K562 (cell line): ENCODE measurements around the gene RGS14. TPM values are rescaled to one million over a fixed set of nuclear protein-coding genes. Genes with fewer than 3 reads are reported as not detected.

Experiments
- ATF1 ChIP-seq, 2 experiments: fragments of 450-650 bp in 1 of 2; IDR thresholded peaks; 2 replicates each; pipeline ENCODE4 v1.6.1; 2016; ENCODE audit warnings: missing compliant biosample characterization in 1 of 2, missing genetic modification characterization in 1 of 2
- CBFA2T3 ChIP-seq: fragments of 450-650 bp; IDR thresholded peaks from 2 replicates; pipeline ENCODE4 v1.6.1; 2017
- CBX5 ChIP-seq: IDR thresholded peaks from 2 replicates; pipeline ENCODE4 v1.6.1; 2014; ENCODE audit warnings: low read depth, borderline replicate concordance
- DACH1 ChIP-seq: fragments of 450-650 bp; IDR thresholded peaks from 2 replicates; pipeline ENCODE4 v1.6.1; 2018; ENCODE audit not compliant: partially characterized antibody
- HCFC1 ChIP-seq: IDR thresholded peaks from 2 replicates; pipeline ENCODE4 v1.6.1; 2012; ENCODE audit warnings: low read depth, low read length, improper control_type of control experiment
- HNRNPL ChIP-seq: fragments of 200-400 bp; formaldehyde crosslinking; IDR thresholded peaks from 2 replicates; pipeline ENCODE4 v1.6.1; 2017; ENCODE audit warnings: low read depth, mild to moderate bottlenecking, low read length
- HNRNPUL1 ChIP-seq: fragments of 200-400 bp; formaldehyde crosslinking; IDR thresholded peaks from 2 replicates; pipeline ENCODE4 v1.6.1; 2017; ENCODE audit warnings: low read length
- KDM4B ChIP-seq, 2 experiments: fragments of 450-650 bp in 1 of 2; sonication (generic) in 1 of 2; IDR thresholded peaks; 2 replicates each; pipeline ENCODE4 v1.6.1; 2016 to 2017; ENCODE audit warnings: borderline replicate concordance in 2 of 2, antibody characterized with exemption in 1 of 2, low read depth in 1 of 2, mild to moderate bottlenecking in 1 of 2
- KHSRP ChIP-seq: fragments of 450-650 bp; IDR thresholded peaks from 2 replicates; pipeline ENCODE4 v1.6.1; 2017
- MAZ ChIP-seq, 2 experiments: fragments of 450-650 bp in 1 of 2; sonication (generic) in 1 of 2; formaldehyde crosslinking; IDR thresholded peaks in 1 of 2; conservative IDR thresholded peaks in 1 of 2; 2 replicates each; pipeline versions ENCODE4 v1.4.0 to v1.5.0; 2020; ENCODE audit warnings: mild to moderate bottlenecking in 1 of 2, missing genetic modification reagents in 1 of 2
- SMAD2 ChIP-seq: fragments of 150-350 bp; IDR thresholded peaks from 2 replicates; pipeline ENCODE4 v1.6.1; 2014; ENCODE audit warnings: low read depth, mild to moderate bottlenecking, low read length
- TAF1 ChIP-seq: IDR thresholded peaks from 2 replicates; pipeline ENCODE4 v1.6.1; 2011; ENCODE audit warnings: mild to moderate bottlenecking, low read length, moderate library complexity; ENCODE audit not compliant: insufficient read depth, control insufficient read depth, severe bottlenecking; ENCODE audit errors: extremely low read depth
- TBL1XR1 ChIP-seq, 2 experiments: IDR thresholded peaks; 2 replicates each; pipeline ENCODE4 v1.6.1; 2012; ENCODE audit warnings: improper control_type of control experiment in 2 of 2, low read length in 2 of 2, mild to moderate bottlenecking in 1 of 2
- ZNF133 ChIP-seq: fragments of 250-450 bp; sonication (Bioruptor Pico); IDR thresholded peaks from 2 replicates; pipeline ENCODE4 v1.4.0; 2020; ENCODE audit warnings: mild to moderate bottlenecking
- polyA plus RNA-seq, 8 experiments: library from polyadenylated mRNA; depleted of rRNA in 4 of 8; stranded (reverse) in 5 of 8; unstranded in 3 of 8; fragments of >200 nt; fragmentation: Nextera tagmentation in 2 of 8; fragmentation: Illumina TruSeq in 1 of 8; extraction: Ambion mirVana in 2 of 8; extraction: Trizol in 1 of 8; gene quantifications; 2 replicates each; pipeline versions ENCODE4 v1.2.1 to v1.2.3, GENCODE V29; 2011 to 2014; ENCODE audit warnings: inconsistent platforms in 1 of 8, missing spikeins in 1 of 8
- total RNA-seq, 7 experiments: library from RNA; depleted of rRNA in 6 of 7; stranded (reverse); fragments of >200 nt in 6 of 7; fragmentation: Illumina TruSeq in 2 of 7; extraction: Trizol in 2 of 7; gene quantifications; 2 replicates each; pipeline versions ENCODE4 v1.2.1 to v1.2.3, GENCODE V29; 2011 to 2021; ENCODE audit warnings: low replicate concordance in 1 of 7
- TF ChIP-seq, protein P1 (sequence below): sonication (generic); formaldehyde crosslinking; IDR thresholded peaks from 2 replicates; pipeline ENCODE4 v1.8.0; 2022; ENCODE audit warnings: missing genetic modification reagents, mild to moderate bottlenecking, borderline replicate concordance
- TF ChIP-seq, protein P2 (sequence below): fragments of 250-450 bp; sonication (Bioruptor Pico); IDR thresholded peaks from 2 replicates; pipeline ENCODE4 v1.5.0; 2020; ENCODE audit warnings: mild to moderate bottlenecking
- TF ChIP-seq, protein P3 (sequence below): fragments of 250-450 bp; sonication (Bioruptor Pico); IDR thresholded peaks from 2 replicates; pipeline ENCODE4 v1.8.0; 2022; ENCODE audit warnings: moderate library complexity, mild to moderate bottlenecking, inconsistent platforms
- TF ChIP-seq, protein P4 (sequence below), 2 experiments: fragments of 200-800 bp in 1 of 2; sonication (Bioruptor generic) in 1 of 2; sonication (generic) in 1 of 2; formaldehyde crosslinking in 1 of 2; IDR thresholded peaks in 1 of 2; conservative IDR thresholded peaks in 1 of 2; 2 replicates each; pipeline versions ENCODE4 v1.5.0 to v1.6.1; 2016 to 2020; ENCODE audit warnings: missing compliant biosample characterization in 1 of 2, missing genetic modification characterization in 1 of 2, missing genetic modification reagents in 1 of 2
- TF ChIP-seq, protein P5 (sequence below): fragments of 250-450 bp; sonication (Bioruptor Pico); IDR thresholded peaks from 2 replicates; pipeline ENCODE4 v1.8.0; 2021; ENCODE audit warnings: mild to moderate bottlenecking, moderate library complexity

Gene RGS14
- total and polyA plus RNA-seq, 9 of the 15 experiments (the other 6 are each of a cell fraction or from before 2014, with no cell fraction given), result 0.28 to 75.9 (median 34.5) TPM

DNA sequence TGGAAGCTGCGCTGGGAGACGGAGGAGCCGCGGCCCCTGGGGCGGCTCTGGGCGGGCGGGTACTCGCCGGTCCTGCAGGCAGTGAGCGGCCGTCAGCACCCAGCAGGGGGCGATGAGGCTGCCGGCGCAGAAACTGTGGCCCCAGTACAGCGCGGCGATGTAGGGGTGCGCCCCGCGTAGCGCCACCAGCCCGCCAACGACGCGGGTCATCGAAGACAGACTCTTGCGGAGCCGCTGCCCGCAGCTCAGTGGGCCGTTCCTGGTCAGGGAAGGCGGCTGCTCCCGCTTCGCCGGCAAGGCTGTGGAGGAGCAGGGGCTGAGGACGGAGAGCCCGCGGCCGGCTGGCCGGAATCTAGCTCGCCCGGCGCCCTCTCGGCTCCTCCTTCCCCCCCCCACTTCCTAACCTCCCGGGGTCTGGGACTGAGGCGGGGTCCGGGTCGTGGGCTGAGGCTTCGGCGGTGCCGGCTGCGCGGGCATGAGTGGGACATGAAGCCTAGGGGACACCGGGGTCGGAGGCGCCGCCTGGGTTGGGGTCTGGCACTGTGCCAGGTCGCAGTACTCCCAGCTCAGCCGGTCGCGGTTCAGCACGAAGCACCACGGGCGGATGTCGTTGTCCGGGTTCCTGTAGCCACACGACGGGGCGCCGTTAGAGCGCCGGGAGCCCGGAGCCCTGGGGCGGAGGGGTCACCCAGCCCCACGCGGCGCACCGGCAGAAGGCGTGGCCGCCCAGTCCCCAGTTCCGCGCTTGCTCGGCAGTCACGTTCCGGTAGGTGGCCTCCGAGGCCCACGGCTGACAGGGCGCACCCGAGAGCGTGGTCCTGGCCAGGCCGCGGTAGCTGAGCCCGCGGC, 46.3 kb downstream of the RGS14 start (continued):
- TF ChIP-seq, protein P1, sequence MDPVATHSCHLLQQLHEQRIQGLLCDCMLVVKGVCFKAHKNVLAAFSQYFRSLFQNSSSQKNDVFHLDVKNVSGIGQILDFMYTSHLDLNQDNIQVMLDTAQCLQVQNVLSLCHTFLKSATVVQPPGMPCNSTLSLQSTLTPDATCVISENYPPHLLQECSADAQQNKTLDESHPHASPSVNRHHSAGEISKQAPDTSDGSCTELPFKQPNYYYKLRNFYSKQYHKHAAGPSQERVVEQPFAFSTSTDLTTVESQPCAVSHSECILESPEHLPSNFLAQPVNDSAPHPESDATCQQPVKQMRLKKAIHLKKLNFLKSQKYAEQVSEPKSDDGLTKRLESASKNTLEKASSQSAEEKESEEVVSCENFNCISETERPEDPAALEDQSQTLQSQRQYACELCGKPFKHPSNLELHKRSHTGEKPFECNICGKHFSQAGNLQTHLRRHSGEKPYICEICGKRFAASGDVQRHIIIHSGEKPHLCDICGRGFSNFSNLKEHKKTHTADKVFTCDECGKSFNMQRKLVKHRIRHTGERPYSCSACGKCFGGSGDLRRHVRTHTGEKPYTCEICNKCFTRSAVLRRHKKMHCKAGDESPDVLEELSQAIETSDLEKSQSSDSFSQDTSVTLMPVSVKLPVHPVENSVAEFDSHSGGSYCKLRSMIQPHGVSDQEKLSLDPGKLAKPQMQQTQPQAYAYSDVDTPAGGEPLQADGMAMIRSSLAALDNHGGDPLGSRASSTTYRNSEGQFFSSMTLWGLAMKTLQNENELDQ (CRISPR knock-in tag), result 0 out of 2 replicates have a peak, but pooled peaks have one; percentile 67
- no peak for TF ChIP-seq KHSRP
- TF ChIP-seq CBX5, result peak; percentile 16; the same call in 1 of the 2 replicates
- TF ChIP-seq SMAD2, result no peak
- TF ChIP-seq HNRNPUL1, result no peak
- peak in 1 of 2 experiments; percentile 77 for TF ChIP-seq MAZ (CRISPR knock-in tag; conservative IDR thresholded peaks at IDR 0.05 in 1 of 2, IDR thresholded peaks at IDR 0.05 in 1 of 2)
- TF ChIP-seq HNRNPL, result peak; percentile 74; the same call in 1 of the 2 replicates
- TF ChIP-seq, protein P2, sequence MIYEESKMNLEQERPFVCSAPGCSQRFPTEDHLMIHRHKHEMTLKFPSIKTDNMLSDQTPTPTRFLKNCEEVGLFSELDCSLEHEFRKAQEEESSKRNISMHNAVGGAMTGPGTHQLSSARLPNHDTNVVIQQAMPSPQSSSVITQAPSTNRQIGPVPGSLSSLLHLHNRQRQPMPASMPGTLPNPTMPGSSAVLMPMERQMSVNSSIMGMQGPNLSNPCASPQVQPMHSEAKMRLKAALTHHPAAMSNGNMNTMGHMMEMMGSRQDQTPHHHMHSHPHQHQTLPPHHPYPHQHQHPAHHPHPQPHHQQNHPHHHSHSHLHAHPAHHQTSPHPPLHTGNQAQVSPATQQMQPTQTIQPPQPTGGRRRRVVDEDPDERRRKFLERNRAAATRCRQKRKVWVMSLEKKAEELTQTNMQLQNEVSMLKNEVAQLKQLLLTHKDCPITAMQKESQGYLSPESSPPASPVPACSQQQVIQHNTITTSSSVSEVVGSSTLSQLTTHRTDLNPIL, result no peak
- TF ChIP-seq ZNF133, result no peak
- TF ChIP-seq HCFC1, result peak; percentile 47
- TF ChIP-seq CBFA2T3, result peak; percentile 27; the same call in 1 of the 2 replicates
- TF ChIP-seq, protein P3, sequence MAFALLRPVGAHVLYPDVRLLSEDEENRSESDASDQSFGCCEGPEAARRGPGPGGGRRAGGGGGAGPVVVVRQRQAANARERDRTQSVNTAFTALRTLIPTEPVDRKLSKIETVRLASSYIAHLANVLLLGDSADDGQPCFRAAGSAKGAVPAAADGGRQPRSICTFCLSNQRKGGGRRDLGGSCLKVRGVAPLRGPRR (CRISPR knock-in tag), result no peak
- TF ChIP-seq TAF1, result peak; percentile 53
- TF ChIP-seq ATF1 (CRISPR knock-in tag; IDR thresholded peaks at IDR 0.05), result no peak; the same call in 1 of the 2 replicates
- peak; percentile 72 for TF ChIP-seq ATF1 (tag; IDR thresholded peaks at IDR 0.05)
- TF ChIP-seq, protein P4, sequence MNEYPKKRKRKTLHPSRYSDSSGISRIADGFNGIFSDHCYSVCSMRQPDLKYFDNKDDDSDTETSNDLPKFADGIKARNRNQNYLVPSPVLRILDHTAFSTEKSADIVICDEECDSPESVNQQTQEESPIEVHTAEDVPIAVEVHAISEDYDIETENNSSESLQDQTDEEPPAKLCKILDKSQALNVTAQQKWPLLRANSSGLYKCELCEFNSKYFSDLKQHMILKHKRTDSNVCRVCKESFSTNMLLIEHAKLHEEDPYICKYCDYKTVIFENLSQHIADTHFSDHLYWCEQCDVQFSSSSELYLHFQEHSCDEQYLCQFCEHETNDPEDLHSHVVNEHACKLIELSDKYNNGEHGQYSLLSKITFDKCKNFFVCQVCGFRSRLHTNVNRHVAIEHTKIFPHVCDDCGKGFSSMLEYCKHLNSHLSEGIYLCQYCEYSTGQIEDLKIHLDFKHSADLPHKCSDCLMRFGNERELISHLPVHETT (CRISPR knock-in tag; conservative IDR thresholded peaks at IDR 0.05 in 1 of 2, IDR thresholded peaks at IDR 0.05 in 1 of 2), result peak in 1 of 2 experiments; percentile 90; a peak in 2 of 4 replicates
- no peak; a peak in 1 of 4 replicates for TF ChIP-seq KDM4B (IDR thresholded peaks at IDR 0.05; ENCODE audit: borderline replicate concordance in 2 of 2, low read depth in 1 of 2)
- TF ChIP-seq, protein P5, sequence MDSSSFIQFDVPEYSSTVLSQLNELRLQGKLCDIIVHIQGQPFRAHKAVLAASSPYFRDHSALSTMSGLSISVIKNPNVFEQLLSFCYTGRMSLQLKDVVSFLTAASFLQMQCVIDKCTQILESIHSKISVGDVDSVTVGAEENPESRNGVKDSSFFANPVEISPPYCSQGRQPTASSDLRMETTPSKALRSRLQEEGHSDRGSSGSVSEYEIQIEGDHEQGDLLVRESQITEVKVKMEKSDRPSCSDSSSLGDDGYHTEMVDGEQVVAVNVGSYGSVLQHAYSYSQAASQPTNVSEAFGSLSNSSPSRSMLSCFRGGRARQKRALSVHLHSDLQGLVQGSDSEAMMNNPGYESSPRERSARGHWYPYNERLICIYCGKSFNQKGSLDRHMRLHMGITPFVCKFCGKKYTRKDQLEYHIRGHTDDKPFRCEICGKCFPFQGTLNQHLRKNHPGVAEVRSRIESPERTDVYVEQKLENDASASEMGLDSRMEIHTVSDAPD (CRISPR knock-in tag), result no peak
- peak in 1 of 2 experiments; percentile 57; a peak in 1 of 4 replicates for TF ChIP-seq TBL1XR1 (IDR thresholded peaks at IDR 0.05; ENCODE audit: low read length in 2 of 2)
- no peak for TF ChIP-seq DACH1
